HG03460 (cell line): ENCODE data around the gene CEP152.

ENCODE experiments used
- ATAC-seq: cut with Tn5 transposase; IDR thresholded peaks from one replicate; pipeline ENCODE4 v1.9.1; 2021; ENCODE audit not compliant: unreplicated experiment

The CEP152 gene

GRCh38 chr15:48712546-48712945 is 98.3 kb downstream of the CEP152 start:
- ATAC-seq, result no peak

GRCh38 chr15:48710952-48711495 is 99.8 kb downstream of the CEP152 start:
- ATAC-seq, result no peak

- no peak for ATAC-seq
Measured at GRCh38 chr15:48708641-48709040, 102.2 kb downstream of the CEP152 start.

- no peak for ATAC-seq
Measured at GRCh38 chr15:48705381-48705780, 105.5 kb downstream of the CEP152 start.

- no peak for ATAC-seq
Measured at GRCh38 chr15:48703544-48703943, 107.3 kb downstream of the CEP152 start.

GRCh38 chr15:48702569-48703236 is 108.2 kb downstream of the CEP152 start:
- no peak for ATAC-seq

- ATAC-seq, result no peak
Measured at GRCh38 chr15:48696627-48697312, 114.1 kb downstream of the CEP152 start.

GRCh38 chr15:48695827-48696573 is 114.9 kb downstream of the CEP152 start:
- ATAC-seq, result no peak

- ATAC-seq, result no peak
Measured at GRCh38 chr15:48695088-48695826, 115.6 kb downstream of the CEP152 start.

- ATAC-seq, result no peak
Measured at GRCh38 chr15:48693484-48693883, 117.4 kb downstream of the CEP152 start.

GRCh38 chr15:48688493-48688892 is 122.4 kb downstream of the CEP152 start:
- no peak for ATAC-seq
